22Rv1 (cell line): ENCODE measurements around the gene GZMH.
"Not testable (repeated sequence)": the region's sequence is repeated elsewhere in the genome, so short reads cannot be mapped to it uniquely, and the experiment has no call there.

Source experiments
- H3K27ac ChIP-seq: fragments of 450-650 bp; 2 replicates; pipeline ENCODE4 v1.5.1; 2017
- CTCF ChIP-seq: fragments of 450-650 bp; IDR thresholded peaks from 2 replicates; pipeline ENCODE4 v1.5.1; 2017; ENCODE audit warnings: mild to moderate bottlenecking
- ZFX ChIP-seq: fragments of 450-650 bp; IDR thresholded peaks from 2 replicates; pipeline ENCODE4 v1.6.1; 2017; ENCODE audit warnings: antibody characterized with exemption, borderline replicate concordance

Gene GZMH

GRCh38 chr14:24609655-24610344, at the start of gene GZMH:
TSS of gene GZMH (minus strand) at chr14:24609685. CDS start at chr14:24609613, 72 bp downstream.
- H3K27ac ChIP-seq, result no peak within 1 kb of the TSS
- TF ChIP-seq CTCF (no peak), ZFX (no peak)

GRCh38 chr14:24648361-24648760, 38.9 kb upstream of the GZMH start:
- H3K27ac ChIP-seq, result not testable (repeated sequence)

GRCh38 chr14:24639905-24640304, 30.4 kb upstream of the GZMH start:
- no peak overlapping the region for H3K27ac ChIP-seq
- TF ChIP-seq ZFX, result no peak
- TF ChIP-seq CTCF, result no peak

GRCh38 chr14:24639270-24639669, 29.8 kb upstream of the GZMH start:
- no peak overlapping the region for H3K27ac ChIP-seq
- TF ChIP-seq CTCF, result no peak
- TF ChIP-seq ZFX, result no peak

GRCh38 chr14:24634158-24634557, 24.7 kb upstream of the GZMH start, which contains the start of gene GZMB:
TSS of gene GZMB (minus strand) at chr14:24634190. CDS start at chr14:24634160, 30 bp downstream.
- TF ChIP-seq CTCF (no peak), ZFX (no peak)
- no peak within 1 kb of the TSS for H3K27ac ChIP-seq

GRCh38 chr14:24633353-24633752, 23.9 kb upstream of the GZMH start:
- H3K27ac ChIP-seq, result no peak overlapping the region
- no peak for TF ChIP-seq ZFX
- TF ChIP-seq CTCF, result no peak

- no peak for TF ChIP-seq CTCF
- no peak for TF ChIP-seq ZFX
- no peak overlapping the region for H3K27ac ChIP-seq
Measured at GRCh38 chr14:24632761-24633160, 23.3 kb upstream of the GZMH start.

- TF ChIP-seq CTCF, result no peak
Measured at GRCh38 chr14:24632336-24632735, 22.9 kb upstream of the GZMH start.

More at GRCh38 chr14:24632336-24632735, 22.9 kb upstream of the GZMH start:
- no peak overlapping the region for H3K27ac ChIP-seq
